H1 (cell line): ENCODE measurements around the gene SPDYE4. TPM values are rescaled to one million over a fixed set of nuclear protein-coding genes. Genes with fewer than 3 reads are reported as not detected.

Source experiments
- CBX8 ChIP-seq: fragments of 300-800, 300-1000 bp; sonication (generic); IDR thresholded peaks from 2 replicates; pipeline ENCODE4 v1.7.1; 2016; ENCODE audit warnings: low read depth, low read length, borderline replicate concordance
- HDAC6 ChIP-seq: IDR thresholded peaks from one replicate; pipeline ENCODE4 v1.7.1; 2012; ENCODE audit warnings: low read depth, mild to moderate bottlenecking, inconsistent platforms, low read length, moderate library complexity
- KDM5A ChIP-seq: fragments of 200-600 bp; IDR thresholded peaks from 2 replicates; pipeline ENCODE4 v1.7.1; 2012; ENCODE audit warnings: mild to moderate bottlenecking, low read length, inconsistent platforms, mixed read lengths
- SP1 ChIP-seq: IDR thresholded peaks from 2 replicates; pipeline ENCODE4 v1.6.1; 2011; ENCODE audit warnings: low read depth, low read length
- TEAD4 ChIP-seq: IDR thresholded peaks from 2 replicates; pipeline ENCODE4 v1.6.1; 2012; ENCODE audit warnings: low read depth, low read length, inconsistent platforms, mixed read lengths
- polyA plus RNA-seq, 7 experiments: library from polyadenylated mRNA; depleted of rRNA in 3 of 7; stranded (reverse) in 5 of 7; unstranded in 2 of 7; fragments of >200 nt in 5 of 7; fragments of 200-250 nt in 2 of 7; gene quantifications; 1 replicate in 5 of 7; 2 replicates in 1 of 7; 4 replicates in 1 of 7; pipeline versions ENCODE4 v1.2.1 to v1.2.3, GENCODE V29; 2011 to 2013; ENCODE audit warnings: missing spikeins in 2 of 7, mixed read lengths in 2 of 7
- total RNA-seq: library from RNA; stranded (reverse); fragmentation: NEBNext Ultra II Directional; extraction: Animal tissue kit (Norgen Biotek cat#: 25700); gene quantifications from 2 replicates; pipeline ENCODE4 v1.2.1, GENCODE V29; 2021

SPDYE4 gene
- total and polyA plus RNA-seq, 2 of the 8 experiments (the other 6 are each of a cell fraction or from before 2014, with no cell fraction given) = not detected

GRCh38 chr17:8797621-8798175 lies 39.4 kb upstream of the SPDYE4 start (continued):
- TF ChIP-seq KDM5A (no peak), CBX8 (no peak), HDAC6 (no peak), SP1 (no peak), TEAD4 (no peak)
